HepG2 (cell line): ENCODE results near the gene HTRA1. TPM values are rescaled to one million over a fixed set of nuclear protein-coding genes. Genes with fewer than 3 reads are reported as not detected.

Experiments
- ATAC-seq: fragments of 200-7000 bp; cut with Tn5 transposase; 3 replicates; pipeline ENCODE4 v1.9.1; 2020; ENCODE audit warnings: mild to moderate bottlenecking, moderate library complexity
- BruUV-seq: library from RNA; stranded (reverse); fragments of 400-500 nt; replicated peaks from 2 replicates; lab custom pipeline; 2021; lab: Mats Ljungman, UMichigan
- CTCF ChIA-PET: fragments of 300-600 bp; formaldehyde crosslinking; extraction: SDS; loops from one replicate; lab custom pipeline; 2021; ENCODE audit warnings: low total read pairs, inconsistent platforms, low intra/inter-chr PET ratio; lab: Yijun Ruan, JAX
- POLR2A ChIA-PET: fragments of 350-600 bp; sonication (Branson Sonifier 250); formaldehyde crosslinking; loops from one replicate; lab custom pipeline; 2020; ENCODE audit warnings: antibody characterized with exemption, inconsistent platforms; lab: Yijun Ruan, JAX
- DNase-seq: peaks from one replicate; pipeline ENCODE4 v3.0.0-alpha.2; 2015; ENCODE audit warnings: low spot score
- FAIRE-seq: peaks from 3 replicates; lab custom pipeline; 2011; peaks lifted over from hg19 to GRCh38; lab: Jason Lieb, UNC
- H2AFZ ChIP-seq: one replicate; pipeline ENCODE4 v1.6.1; 2011; ENCODE audit warnings: low read length, inconsistent platforms
- H3K27ac ChIP-seq: fragments of 300-600 bp; 3 replicates; pipeline ENCODE4 v1.8.0; 2011; ENCODE audit warnings: mixed run types, mild to moderate bottlenecking, mixed read lengths, low read length, inconsistent platforms; ENCODE audit not compliant: insufficient read depth; ENCODE audit errors: extremely low read length
- H3K27me3 ChIP-seq, 2 experiments: fragments of 200-600 bp in 1 of 2; 2 replicates in 1 of 2; 3 replicates in 1 of 2; pipeline versions ENCODE4 v1.6.0 to v1.8.0; 2011; ENCODE audit warnings: low read length in 2 of 2, mild to moderate bottlenecking in 2 of 2, moderate library complexity in 2 of 2, inconsistent platforms in 1 of 2; ENCODE audit not compliant: insufficient read depth in 2 of 2, control insufficient read depth in 1 of 2
- H3K36me3 ChIP-seq, 2 experiments: fragments of 200-600 bp in 1 of 2; replicated peaks in 1 of 2; 2 replicates in 1 of 2; 3 replicates in 1 of 2; pipeline versions ENCODE4 v1.5.1 to v1.8.0; 2011; ENCODE audit warnings: low read length in 2 of 2, inconsistent platforms in 1 of 2; ENCODE audit not compliant: insufficient read depth in 2 of 2, control insufficient read depth in 1 of 2
- H3K4me1 ChIP-seq: 2 replicates; pipeline ENCODE4 v1.5.1; 2012; ENCODE audit warnings: low read length, inconsistent platforms; ENCODE audit not compliant: insufficient read depth
- H3K4me2 ChIP-seq: 2 replicates; pipeline ENCODE4 v1.6.0; 2011; ENCODE audit warnings: low read depth, low read length, inconsistent platforms
- H3K4me3 ChIP-seq, 3 experiments: fragments of 200-600 bp in 1 of 3; sonication (generic), shearing (Covaris generic) in 1 of 3; replicated peaks in 1 of 3; 2 replicates each; pipeline ENCODE4 v1.5.1; 2011 to 2016; ENCODE audit warnings: low read length in 3 of 3, inconsistent platforms in 2 of 3, low read depth in 2 of 3, mild to moderate bottlenecking in 2 of 3, control low read depth in 1 of 3, mixed read lengths in 1 of 3; ENCODE audit not compliant: insufficient read depth in 1 of 3
- H3K79me2 ChIP-seq: one replicate; pipeline ENCODE4 v1.6.1; 2011; ENCODE audit warnings: low read length, inconsistent platforms; ENCODE audit not compliant: insufficient read depth
- H3K9ac ChIP-seq: 2 replicates; pipeline ENCODE4 v1.6.0; 2011; ENCODE audit warnings: mild to moderate bottlenecking, low read depth, low read length, inconsistent platforms; ENCODE audit not compliant: insufficient read depth
- H3K9me3 ChIP-seq: 2 replicates; pipeline ENCODE4 v1.5.1; 2012; ENCODE audit warnings: mild to moderate bottlenecking, low read length
- H4K20me1 ChIP-seq: 2 replicates; pipeline ENCODE4 v1.6.0; 2011; ENCODE audit warnings: inconsistent platforms, mild to moderate bottlenecking, low read length, moderate library complexity; ENCODE audit not compliant: insufficient read depth
- AKNA ChIP-seq: sonication (generic); formaldehyde crosslinking; IDR thresholded peaks from 2 replicates; pipeline ENCODE4 v1.4.0; 2020; ENCODE audit warnings: missing genetic modification reagents, borderline replicate concordance
- CEBPB ChIP-seq: IDR thresholded peaks from 2 replicates; pipeline ENCODE4 v1.6.1; 2011; ENCODE audit warnings: low read depth, low read length, improper control_type of control experiment, borderline replicate concordance
- CREB1 ChIP-seq, 2 experiments: fragments of 450-650 bp in 1 of 2; IDR thresholded peaks; 2 replicates each; pipeline ENCODE4 v1.6.1; 2016 to 2017; ENCODE audit warnings: control low read depth in 1 of 2, mild to moderate bottlenecking in 1 of 2, missing compliant biosample characterization in 1 of 2, missing genetic modification characterization in 1 of 2
- MNT ChIP-seq: fragments of 450-650 bp; IDR thresholded peaks from 2 replicates; pipeline ENCODE4 v1.6.1; 2016
- MTA3 ChIP-seq: sonication (generic); formaldehyde crosslinking; IDR thresholded peaks from 2 replicates; pipeline ENCODE4 v1.4.0; 2020; ENCODE audit warnings: missing genetic modification reagents
- PHF20 ChIP-seq: sonication (generic); formaldehyde crosslinking; IDR thresholded peaks from 2 replicates; pipeline ENCODE4 v1.5.0; 2020; ENCODE audit warnings: mild to moderate bottlenecking, missing genetic modification reagents
- THAP11 ChIP-seq: IDR thresholded peaks from 2 replicates; pipeline ENCODE4 v1.6.1; 2016; ENCODE audit warnings: missing biosample characterization, missing genetic modification reagents
- ZBTB38 ChIP-seq: sonication (generic); formaldehyde crosslinking; IDR thresholded peaks from 2 replicates; pipeline ENCODE4 v1.5.1; 2020; ENCODE audit warnings: mild to moderate bottlenecking, missing genetic modification reagents
- ZNF260 ChIP-seq: sonication (generic); formaldehyde crosslinking; IDR thresholded peaks from 2 replicates; pipeline ENCODE4 v1.4.0; 2020; ENCODE audit warnings: missing genetic modification reagents, low read depth, mild to moderate bottlenecking, borderline replicate concordance
- ZNF33A ChIP-seq: sonication (generic); formaldehyde crosslinking; IDR thresholded peaks from 2 replicates; pipeline ENCODE4 v1.5.1; 2020; ENCODE audit warnings: missing genetic modification reagents, mild to moderate bottlenecking, moderate library complexity, borderline replicate concordance
- WGBS: methylation state at CpG from one replicate; pipeline ENCODE4 v1.1.6; 2017; ENCODE audit warnings: low lambda C conversion rate; 5-methylcytosine and 5-hydroxymethylcytosine counted together
- in situ Hi-C: cut with HindIII; loops from 2 replicates; pipeline ENCODE4 v1.10.0; 2017; ENCODE audit warnings: low pct_unique_long_range_greater_than_20kb; ENCODE audit not compliant: extremely low pct_ligation_motif_present
- intact Hi-C: fragments of 100-400 bp; cut with micrococcal nuclease; formaldehyde crosslinking; loops from one replicate; pipeline ENCODE4 v1.10.0; 2022; ENCODE audit not compliant: unreplicated experiment
- polyA plus RNA-seq, 8 experiments: library from polyadenylated mRNA; depleted of rRNA in 3 of 8; stranded (reverse) in 7 of 8; unstranded in 1 of 8; fragments of >200 nt; fragmentation: Illumina TruSeq in 4 of 8; extraction: Trizol in 4 of 8; gene quantifications; 2 replicates each; pipeline versions ENCODE4 v1.2.1 to v1.2.3, GENCODE V29; 2011 to 2016; ENCODE audit warnings: low read depth in 4 of 8, missing spikeins in 1 of 8, mixed read lengths in 1 of 8; ENCODE audit not compliant: insufficient read depth in 1 of 8
- total RNA-seq, 5 experiments: library from RNA; depleted of rRNA; stranded (reverse); fragments of >200 nt; fragmentation: Illumina TruSeq; extraction: Trizol; gene quantifications; 2 replicates each; pipeline ENCODE4 v1.2.3, GENCODE V29; 2016; ENCODE audit warnings: low read depth in 1 of 5

The HTRA1 gene
- total and polyA plus RNA-seq, 2 of the 13 experiments (the other 11 are each of a cell fraction or from before 2014, with no cell fraction given), result 0.11 to 0.40 TPM

GRCh38 chr10:122468307-122468925 is 7.1 kb downstream of the HTRA1 start:
- Histone ChIP-seq H4K20me1 (no peaks in the 10 kb centered on the region), H3K9ac (no peak overlapping the region), H2AFZ (no peak overlapping the region), H3K36me3 (no peaks in the 10 kb centered on the region), H3K4me1 (no peaks in the 10 kb centered on the region), H3K79me2 (no peaks in the 10 kb centered on the region), H3K9me3 (no peaks in the 10 kb centered on the region), H3K4me3 (no peak overlapping the region), H3K27ac (no peak overlapping the region), H3K27me3 (peaks cover 5 to 70% of the 10 kb centered on the region in 2 experiments), H3K4me2 (no peak overlapping the region)
- ChIA-PET POLR2A (no interaction called here), CTCF (no interaction called here)
- BruUV-seq, result no TSS peak
- WGBS, result 6% methylated on average over 5 of the region's 5 CpGs
- ATAC-seq (no peak), DNase-seq (no peak), FAIRE-seq (no peak)
- intact Hi-C loops, result no loop called here
- TF ChIP-seq ZNF260 (CRISPR knock-in tag) (no peak), THAP11 (CRISPR knock-in tag) (no peak), MTA3 (CRISPR knock-in tag) (no peak), CREB1 (IDR thresholded peaks at IDR 0.05) (peak; percentile 74), CREB1 (CRISPR knock-in tag; IDR thresholded peaks at IDR 0.05) (no peak), PHF20 (CRISPR knock-in tag) (no peak), ZBTB38 (CRISPR knock-in tag) (no peak)
- in situ Hi-C loops, result no loop called here

GRCh38 chr10:122468926-122469781 is 7.8 kb downstream of the HTRA1 start:
- no peak for FAIRE-seq
- Histone ChIP-seq H3K79me2 (no peaks in the 10 kb centered on the region), H3K4me3 (no peak overlapping the region), H3K27ac (no peak overlapping the region), H3K27me3 (peaks cover 5 to 69% of the 10 kb centered on the region in 2 experiments), H3K9me3 (no peaks in the 10 kb centered on the region), H3K4me1 (no peaks in the 10 kb centered on the region), H3K9ac (no peak overlapping the region), H3K4me2 (no peak overlapping the region), H2AFZ (no peak overlapping the region), H3K36me3 (no peaks in the 10 kb centered on the region), H4K20me1 (no peaks in the 10 kb centered on the region)
- in situ Hi-C loops (no loop called here), intact Hi-C loops (no loop called here)
- DNase-seq, result peak; percentile 6
- BruUV-seq, result no TSS peak
- POLR2A ChIA-PET, result no interaction called here
- 7% methylated on average over 10 of the region's 11 CpGs for WGBS
- CTCF ChIA-PET, result no interaction called here
- no peak for ATAC-seq
- no peak for TF ChIP-seq ZNF33A
- peak; percentile 72 for TF ChIP-seq CEBPB
- TF ChIP-seq MNT, result no peak
- no peak for TF ChIP-seq AKNA (CRISPR knock-in tag)
